Stimulated activated naive CD4-positive, alpha-beta T cell (primary cell): Measurements from ENCODE around the gene TPPP2.
"Not testable (repeated sequence)": the region's sequence is repeated elsewhere in the genome, so short reads cannot be mapped to it uniquely, and the experiment has no call there.

Source experiments
- DNase-seq, 6 experiments: peaks; one replicate each; lab custom pipeline; 2025; lab: John Stamatoyannopoulos, UW

TPPP2 gene

DNA sequence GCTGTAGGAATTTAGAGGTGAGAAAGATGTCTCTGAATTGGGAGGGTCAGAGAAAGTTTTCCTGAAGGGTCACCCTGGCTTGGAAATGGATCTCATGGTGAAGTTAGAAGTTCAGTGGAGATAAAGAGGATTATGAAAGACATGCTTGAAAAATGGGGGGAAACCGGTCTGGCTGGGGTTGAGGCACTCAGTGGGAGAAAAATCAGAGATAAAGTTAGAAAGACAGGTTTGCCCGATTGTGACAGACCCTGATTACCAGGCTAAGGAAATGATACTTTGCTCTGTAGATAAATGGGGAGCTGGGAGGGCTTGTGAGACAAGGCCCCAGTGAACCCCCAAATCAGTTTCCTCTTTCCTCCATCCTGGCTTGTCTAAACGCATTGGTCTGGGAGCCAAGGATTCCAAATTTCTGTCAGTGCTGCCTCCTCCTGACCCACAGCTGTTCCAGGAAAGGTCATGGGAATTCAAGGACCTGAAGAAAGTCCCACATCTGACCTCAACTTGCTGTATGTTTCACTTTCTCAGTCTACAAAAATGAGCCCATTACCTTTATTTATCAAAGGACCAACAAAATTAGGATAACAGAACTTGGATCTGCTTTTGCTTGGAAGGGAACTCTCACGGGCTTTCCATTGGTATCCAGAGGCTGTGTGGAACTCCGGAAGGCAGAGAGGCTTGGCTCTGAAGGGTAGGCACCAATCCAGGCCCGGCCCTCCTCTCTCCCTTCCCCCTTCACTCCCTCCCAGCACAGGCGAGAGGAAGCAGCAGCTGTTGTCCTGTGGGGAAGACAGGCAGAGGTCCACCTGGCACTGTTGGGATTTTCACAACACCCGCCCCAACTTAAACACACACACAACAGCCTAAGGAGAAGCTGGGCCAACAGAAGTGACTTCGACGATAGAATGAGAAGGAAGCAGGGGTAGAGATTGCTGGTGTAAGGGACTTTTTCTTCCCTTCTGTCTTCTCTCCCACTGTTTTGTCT lies 8.7 kb downstream of the TPPP2 start:
- no peak for DNase-seq

DNA sequence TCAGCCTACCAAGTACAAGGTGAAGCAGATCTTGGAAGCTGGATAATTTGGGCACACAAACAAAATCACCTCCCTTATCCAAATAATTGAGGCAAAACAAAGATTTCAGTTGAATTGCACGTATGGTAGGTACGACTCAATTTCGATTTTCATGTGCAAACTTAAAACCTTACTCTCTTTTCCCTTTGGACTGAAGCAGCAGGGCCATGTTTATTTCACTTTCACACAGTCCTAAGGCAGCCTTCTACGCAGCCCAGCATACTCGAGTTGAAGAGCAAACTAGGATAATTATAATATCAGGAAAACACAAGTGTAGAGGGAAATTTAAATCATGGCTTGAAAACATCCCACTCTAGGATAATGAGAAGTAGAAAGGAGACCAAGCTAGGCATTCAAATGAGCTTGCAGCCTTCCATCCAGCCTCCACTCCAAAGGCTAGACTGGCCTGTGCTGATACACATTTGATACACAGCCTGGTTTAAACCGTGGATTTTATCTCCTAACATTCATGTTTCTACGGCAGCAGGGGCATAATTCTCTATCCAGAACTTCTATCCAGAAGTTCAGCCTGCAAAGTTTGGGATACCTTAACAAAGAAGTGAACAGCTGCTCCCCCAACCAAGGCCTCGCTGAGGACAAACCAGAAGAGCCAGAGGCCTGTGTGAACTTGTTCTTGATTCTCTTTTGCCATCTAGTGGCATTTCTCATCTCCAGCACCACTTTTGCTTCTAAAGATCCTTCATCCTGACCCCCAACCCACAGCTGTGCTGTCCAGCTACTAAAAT lies 9.8 kb downstream of the TPPP2 start:
- peak in 5 of 6 experiments; percentile 12 to 48 (median 17) for DNase-seq

DNA sequence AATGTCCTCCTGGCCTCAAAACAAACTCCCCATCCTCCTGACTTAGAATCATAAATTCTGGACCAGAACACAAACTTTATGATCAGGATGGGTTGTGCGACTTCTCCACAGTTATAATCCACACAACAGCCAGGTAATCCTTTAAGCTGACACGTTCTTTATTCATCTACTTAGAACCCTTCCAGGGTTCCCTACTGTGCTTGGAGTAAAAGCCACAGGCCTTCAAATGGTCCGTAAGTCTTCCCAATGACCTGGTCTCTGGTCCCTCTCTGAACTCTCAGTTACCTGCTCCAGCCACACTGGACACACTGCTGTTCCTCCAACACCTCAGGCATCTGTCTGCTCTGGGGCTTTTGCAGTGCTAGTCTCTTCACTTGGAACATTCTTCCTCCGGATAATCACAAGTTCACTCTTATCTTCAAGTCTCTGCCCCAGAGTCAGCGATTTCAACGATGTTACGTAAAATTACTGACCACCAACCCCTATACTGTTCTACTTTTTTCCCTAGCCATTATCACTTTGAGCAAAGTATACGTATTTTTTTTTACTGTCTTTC lies 10.4 kb downstream of the TPPP2 start:
- no peak for DNase-seq

DNA sequence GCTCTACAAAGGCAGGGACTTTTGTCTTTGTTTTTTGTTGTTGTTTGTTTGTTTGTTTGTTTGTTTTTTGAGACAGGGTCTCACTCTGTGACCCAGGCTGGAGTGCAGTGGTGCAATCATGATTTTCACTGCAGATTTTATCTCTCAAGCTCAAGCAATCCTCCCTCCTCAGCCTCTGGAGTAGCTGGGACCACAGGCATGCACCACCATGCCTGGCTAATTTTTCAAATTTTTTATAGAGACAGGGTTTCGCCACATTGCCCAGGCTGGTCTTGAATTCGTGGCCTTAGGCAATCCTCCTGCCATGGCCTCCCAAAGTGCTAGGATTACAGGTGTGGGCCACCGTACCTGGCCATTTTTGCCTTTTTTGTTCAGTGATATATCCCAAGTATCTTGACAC lies 10.9 kb downstream of the TPPP2 start:
- DNase-seq: not testable (repeated sequence)

DNA sequence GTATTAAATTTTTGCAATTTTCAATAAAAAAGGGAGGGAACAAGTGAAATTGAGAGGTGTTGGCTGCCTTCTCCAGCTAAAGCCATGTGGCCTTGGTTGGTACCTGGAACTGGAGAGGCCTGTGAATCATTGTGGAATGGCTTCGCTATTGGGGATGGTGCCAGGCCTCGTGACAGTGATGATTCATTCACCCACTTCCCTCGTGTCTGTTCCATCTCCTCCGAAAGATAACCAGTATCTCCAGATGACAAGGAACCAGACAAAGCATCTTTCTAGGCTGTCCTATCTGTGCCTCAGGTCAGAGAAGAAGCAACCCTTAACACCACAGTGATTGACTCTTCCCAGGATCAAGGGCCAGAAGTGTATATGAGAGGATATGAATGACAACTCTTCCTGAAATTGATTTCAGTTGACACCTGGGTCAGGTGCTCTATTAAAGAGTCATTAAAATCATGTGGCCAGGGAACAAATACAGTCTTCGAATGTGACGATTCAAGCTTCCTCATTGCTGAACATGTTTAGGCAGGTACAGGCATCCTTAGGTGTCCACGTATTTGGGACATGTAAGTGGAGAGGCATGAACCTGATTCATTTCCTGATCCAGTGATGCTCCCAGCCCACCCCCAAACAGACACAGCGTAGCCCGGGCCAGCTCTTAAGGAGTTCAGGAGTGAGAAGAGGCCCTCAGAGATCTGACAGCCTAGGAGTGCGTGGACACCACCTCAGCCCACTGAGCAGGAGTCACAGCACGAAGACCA lies 11.8 kb downstream of the TPPP2 start, which contains the start of gene RNASE7:
RNASE7 (plus strand) TSS at position 687 of the 758 bp plus-strand sequence. CDS start 631 bp downstream, outside the sequence.
- DNase-seq: no peak

DNA sequence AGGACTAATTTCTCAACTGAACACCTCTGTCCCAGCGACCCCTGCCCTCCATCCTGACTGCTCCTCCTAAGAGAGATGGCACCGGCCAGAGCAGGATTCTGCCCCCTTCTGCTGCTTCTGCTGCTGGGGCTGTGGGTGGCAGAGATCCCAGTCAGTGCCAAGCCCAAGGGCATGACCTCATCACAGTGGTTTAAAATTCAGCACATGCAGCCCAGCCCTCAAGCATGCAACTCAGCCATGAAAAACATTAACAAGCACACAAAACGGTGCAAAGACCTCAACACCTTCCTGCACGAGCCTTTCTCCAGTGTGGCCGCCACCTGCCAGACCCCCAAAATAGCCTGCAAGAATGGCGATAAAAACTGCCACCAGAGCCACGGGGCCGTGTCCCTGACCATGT lies 12.9 kb downstream of the TPPP2 start:
- DNase-seq: no peak

DNA sequence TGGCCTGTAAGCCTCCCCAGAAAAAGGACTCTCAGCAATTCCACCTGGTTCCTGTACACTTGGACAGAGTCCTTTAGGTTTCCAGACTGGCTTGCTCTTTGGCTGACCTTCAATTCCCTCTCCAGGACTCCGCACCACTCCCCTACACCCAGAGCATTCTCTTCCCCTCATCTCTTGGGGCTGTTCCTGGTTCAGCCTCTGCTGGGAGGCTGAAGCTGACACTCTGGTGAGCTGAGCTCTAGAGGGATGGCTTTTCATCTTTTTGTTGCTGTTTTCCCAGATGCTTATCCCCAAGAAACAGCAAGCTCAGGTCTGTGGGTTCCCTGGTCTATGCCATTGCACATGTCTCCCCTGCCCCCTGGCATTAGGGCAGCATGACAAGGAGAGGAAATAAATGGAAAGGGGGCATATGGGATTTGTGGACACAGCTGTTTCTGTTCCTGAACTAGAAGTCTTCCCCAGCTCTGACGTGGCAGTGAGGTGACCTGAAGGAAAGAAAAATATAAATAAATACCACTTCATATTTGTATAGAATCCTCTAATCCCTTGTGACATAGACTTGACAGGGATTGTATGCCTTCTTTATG lies 13.5 kb downstream of the TPPP2 start:
- no peak for DNase-seq

DNA sequence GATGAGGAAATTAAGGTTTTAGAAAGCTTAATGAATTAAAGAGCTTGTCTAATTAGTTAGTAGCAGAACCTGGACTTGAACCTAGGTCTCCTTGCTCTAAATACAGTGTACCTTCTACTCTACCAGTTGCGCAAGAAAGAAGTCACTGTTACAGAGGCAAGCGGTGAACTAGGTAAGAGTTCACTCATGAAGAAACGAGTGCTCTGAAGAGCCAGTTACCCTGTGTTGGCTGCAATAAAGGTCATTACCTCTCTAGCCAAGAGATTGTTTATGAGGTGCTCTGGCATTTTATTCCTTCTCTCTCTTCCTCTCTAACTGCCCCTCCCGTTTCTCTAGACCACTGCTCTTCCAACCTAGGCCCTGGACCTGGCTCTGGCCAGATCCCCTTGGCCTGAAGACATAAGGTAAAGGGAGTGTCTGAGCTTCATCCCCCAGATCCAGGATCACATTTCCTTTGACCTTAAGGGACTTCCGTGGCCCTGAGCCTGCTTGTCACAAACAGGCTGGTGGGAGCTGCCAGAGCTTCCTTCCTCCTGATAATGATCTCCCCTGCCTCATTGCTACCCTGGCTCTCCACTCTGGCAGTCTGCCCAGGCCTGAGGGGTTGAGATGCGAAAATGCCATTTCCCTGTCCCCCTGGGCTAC lies 14.1 kb downstream of the TPPP2 start:
- DNase-seq: no peak

DNA sequence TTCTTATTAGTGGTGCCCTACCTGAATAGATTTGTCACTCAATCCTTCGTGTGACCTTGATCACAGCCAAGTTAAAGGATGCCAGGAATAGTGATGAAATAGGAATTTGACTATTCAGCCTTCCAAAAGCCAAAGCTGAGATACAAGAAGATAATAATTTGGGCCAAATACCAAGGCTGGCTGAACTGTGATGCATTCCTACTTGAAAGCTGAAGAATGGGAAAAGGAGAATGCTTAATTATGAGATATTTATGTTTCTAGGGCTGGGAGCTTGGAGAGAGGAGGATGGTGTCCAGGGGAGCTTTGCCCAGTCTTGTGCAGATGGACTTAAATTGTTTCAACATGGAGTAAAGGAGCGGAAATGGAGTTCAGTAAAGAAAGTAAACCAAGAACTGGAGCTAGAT lies 17.4 kb downstream of the TPPP2 start:
- no peak for DNase-seq

DNA sequence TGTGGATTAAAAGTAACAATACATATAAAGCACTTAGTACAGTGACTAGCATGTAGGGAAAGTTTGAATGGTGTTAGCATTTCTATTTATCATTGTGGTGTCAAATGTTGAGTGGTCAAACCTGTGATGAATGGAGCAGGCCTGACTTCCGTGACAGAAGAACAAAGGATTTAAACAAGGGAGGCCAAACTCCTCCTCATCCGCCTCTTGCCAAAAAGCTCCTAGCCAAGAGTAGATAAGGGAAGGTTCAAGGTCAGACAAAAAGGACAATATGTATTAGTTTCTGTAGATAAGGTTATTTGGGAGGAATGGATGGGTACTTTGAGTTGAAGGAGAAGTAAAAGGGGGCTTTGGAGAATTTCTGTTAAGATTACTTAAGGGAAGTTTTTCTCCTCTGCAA lies 18.6 kb downstream of the TPPP2 start:
- no peak for DNase-seq

DNA sequence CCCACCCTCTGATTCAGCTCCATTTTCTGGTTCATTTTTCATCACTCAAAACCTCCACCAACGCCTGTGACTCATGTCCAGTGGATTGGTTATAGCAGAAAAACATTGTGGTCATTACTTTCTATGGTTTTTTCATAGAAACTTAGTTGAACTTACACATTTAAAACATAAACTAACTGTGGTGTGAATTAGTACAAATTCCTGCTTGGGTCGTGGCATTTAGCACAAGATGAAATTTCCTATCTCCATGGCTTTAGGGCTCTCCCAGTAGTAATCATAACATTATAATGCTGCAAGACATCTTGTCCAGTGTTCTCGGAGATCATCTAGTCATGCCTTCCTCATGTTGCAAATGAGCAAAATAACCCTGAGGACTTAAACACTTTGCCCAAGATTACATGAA lies 19.3 kb downstream of the TPPP2 start:
- no peak for DNase-seq

DNA sequence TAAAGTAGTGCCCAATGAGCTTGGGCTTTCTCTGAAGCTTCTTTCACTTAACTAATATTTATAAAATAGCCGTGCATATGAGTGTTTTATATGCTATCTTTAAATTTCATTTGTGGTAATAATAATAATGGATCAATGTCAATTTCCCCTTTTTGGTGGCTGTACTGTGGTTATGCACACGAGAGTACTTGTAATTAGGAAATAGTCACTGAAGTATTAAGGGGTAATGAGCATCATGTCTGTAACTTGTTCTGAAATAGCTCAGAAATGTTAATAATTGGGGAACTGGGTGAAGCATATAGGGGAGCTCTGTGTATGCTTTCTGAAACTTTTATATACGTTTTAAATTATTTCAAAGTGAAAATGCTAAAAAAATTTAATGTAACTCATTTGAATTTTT lies 20.6 kb downstream of the TPPP2 start:
- DNase-seq: no peak

DNA sequence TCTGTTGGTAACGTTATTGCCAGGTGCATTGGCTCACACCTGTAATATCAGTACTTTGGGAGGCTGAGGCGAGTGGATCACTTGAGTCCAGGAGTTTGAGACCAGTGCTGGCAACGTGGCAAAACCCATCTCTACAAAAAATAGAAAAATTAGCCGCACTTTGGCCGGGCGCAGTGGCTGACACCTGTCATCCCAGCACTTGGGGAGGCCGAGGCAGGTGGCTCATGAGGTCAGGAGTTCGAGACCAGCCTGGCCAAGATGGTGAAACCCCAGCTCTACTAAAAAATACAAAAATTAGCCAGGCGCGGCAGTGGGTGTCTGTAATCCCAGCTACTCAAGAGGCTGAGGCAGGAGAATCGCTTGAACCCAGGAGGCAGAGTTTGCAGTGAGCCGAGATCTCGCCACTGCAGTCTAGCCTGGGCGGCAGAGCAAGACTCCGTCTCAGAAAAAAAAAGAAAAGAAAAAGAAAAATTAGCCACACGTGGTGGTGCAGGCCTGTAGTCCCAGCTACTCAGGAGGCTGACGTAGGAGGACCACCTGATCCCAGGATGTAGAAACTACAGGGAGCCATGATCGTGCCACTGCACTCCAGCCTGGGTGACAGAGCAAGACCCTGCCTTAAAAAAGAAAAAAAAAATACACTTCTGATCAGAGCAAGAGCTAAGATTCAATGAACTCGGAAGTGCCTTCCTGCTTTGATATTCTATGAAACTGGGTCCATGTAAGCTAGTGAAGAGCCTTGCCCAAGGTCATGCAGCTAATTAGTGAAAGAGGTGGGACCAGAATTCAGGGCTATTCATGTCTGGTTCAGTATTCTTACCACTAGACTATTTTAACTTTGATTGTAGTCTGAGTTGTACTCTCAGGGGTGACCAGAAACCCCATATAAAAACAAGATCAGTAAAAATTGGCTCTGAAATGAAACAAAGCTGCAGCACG lies 23.4 kb downstream of the TPPP2 start:
- DNase-seq: no peak

DNA sequence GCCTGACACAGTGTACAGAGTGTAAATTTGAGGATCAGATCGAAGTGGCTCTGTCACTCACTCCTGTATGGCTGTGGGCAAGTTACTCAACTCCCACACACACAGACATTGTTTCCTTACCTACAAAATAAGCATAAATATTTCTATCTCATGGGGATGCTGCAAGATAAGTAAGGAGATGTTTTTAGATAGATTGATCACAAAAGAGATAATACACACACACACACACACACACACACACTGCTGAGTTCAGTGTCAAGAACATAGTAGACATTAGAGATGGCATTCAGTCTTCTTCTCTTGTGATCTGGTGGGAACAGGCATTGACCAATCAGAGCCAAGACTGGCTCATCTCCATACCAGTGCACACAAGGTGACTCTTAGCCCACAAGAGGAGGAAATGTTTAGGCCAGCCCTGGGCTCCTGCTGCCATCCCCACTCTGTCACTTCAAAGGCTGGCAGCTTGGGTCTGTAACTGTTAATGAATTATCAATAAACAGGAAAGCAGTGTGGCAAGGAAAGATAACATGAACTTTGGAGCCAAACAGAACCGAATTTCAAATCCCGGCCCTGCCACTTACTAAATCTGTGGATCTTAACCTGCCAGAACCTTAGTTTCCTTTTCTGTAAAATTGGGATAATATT lies 24.2 kb downstream of the TPPP2 start:
- DNase-seq: no peak

DNA sequence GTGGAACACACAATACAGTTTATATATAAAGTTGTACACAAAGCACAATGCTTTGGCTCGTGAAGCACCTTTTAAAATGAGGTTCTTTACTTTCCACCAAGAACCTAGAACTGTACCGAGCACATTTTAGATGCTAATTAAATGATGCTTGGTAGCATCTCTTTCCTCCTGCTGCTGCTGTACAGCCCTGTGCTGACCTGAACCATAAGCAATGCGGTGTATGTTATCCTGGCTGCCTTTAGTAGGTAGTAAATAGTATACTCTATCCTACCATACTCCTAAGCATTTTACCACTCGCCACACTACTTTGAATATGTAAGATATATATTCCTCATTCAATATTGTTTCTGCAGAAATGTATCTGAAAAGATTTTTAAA lies 24.7 kb downstream of the TPPP2 start:
- no peak for DNase-seq

DNA sequence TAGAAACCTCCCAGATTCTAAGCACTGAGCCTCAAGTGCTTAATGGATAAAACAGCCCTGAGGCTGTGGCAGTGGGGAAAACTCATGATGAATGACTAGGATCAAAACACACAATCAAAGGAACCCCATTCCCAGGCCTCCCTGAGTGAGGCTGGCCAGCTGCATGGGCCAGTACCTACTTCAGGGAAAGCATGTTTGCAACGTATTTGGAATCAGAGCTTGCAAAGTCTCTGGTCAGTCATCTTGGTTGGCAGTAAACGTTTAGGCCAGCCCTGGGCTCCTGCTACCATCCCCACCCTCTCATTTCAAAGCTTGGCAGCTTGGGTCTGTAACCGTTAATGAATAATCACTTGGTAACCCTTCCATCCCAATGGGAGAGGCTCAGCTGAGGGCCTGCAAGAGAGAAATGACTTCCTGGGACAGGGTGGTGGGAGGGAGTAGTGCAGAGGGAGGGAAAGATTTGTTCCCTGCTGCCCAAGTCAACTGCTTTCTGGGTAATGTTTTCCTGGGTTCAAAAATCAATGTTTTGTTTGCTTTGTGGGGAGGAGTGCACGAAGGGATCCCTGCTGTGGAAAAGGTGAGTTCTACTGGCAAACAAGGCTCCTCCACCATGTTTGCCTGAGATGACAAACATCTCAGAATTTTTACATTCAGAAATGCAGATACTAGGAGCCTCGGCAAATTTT lies 25.6 kb downstream of the TPPP2 start:
- DNase-seq: no peak

DNA sequence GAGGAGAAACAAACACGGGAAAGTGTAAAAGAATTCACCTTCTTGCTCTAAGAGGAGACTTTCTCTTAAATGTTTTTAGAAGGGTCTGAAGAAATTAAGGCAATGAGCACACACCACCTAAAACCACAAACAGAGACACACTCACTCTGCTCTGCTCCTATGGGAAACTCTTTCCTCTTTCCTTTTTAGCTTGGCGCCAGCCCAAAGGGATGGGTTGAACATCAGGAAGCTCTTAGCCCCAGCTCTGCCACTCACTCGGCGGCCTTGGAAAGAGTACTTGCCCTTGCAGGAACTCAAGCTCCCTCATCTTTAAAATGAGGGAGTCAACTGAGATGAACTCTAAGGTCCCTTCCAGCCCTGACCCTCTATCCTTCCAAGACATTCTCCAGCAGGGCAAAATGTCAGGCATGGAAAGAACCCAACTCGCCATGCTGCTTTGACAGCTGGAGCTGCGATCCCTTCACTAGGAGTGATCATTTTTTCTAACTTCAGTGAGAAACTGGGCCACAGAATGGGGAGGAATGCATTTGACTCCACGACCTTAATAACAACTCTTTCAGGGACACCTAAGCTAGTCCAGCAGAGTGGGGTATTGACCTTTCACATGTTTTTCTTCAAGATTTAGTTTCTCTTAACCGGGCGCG lies 26.6 kb downstream of the TPPP2 start:
- no peak for DNase-seq
